ENCODE data around the gene PRR3.

PRR3 gene

GRCh38 chr6:30611150-30611855 lies 54.2 kb downstream of the PRR3 start:
- no peak for FAIRE-seq

DNA sequence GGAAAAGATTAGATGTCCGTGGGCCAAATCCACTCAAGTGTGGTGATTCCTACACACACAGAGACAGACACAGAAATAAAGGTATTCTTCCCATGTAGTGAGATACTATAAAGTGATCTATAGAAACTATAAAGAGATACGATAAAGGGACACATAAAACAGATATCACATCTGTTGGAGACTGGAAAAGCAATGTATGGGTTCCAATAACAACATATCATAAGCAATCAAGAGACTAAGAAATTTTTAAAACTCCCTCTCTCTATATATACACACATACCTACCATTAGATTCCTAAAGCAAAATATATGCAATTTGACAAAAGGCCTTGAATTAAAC lies 54.7 kb downstream of the PRR3 start:
- DNase-seq (ENCODE audit: insufficient read length, low spot score) (no peak), FAIRE-seq (no peak)

More at GRCh38 chr6:30611150-30611855, 54.2 kb downstream of the PRR3 start:
- DNase-seq (ENCODE audit: insufficient read length, low spot score): no peak

- FAIRE-seq: no peak
- DNase-seq (ENCODE audit: insufficient read length, low spot score): no peak
These were observed 55.1 kb downstream of the PRR3 start for GRCh38 chr6:30612213-30612612.

DNA sequence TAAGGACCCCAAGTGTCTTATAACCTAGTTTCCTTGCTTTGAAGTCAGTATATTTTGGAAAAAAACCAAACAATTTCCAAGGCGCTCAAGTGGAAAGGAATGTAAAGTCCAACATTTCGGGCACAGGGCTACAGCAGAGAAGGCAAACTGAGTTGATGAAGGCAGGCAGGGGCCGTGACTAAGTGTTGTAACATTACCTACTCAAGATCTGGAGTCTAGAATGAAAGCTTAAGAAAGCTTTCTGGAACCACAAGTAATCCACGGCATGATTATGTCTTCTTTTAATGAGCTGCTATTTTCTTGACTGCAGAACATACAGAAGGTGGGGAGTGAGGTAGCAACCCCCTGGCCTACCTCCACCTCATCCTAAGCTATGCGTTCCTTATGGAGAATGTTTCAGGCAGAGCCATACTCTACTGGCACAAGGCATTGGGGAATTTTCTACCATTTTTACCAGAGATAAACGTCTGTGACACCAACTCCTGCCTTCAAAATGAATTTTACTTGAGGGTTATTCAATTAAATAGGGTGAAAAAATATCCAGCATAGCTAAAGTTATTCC lies 55.7 kb downstream of the PRR3 start:
- FAIRE-seq: no peak
- no peak for DNase-seq (ENCODE audit: insufficient read length, low spot score)

Measured in HTR-8/SVneo (cell line).